ENCODE data around the gene GPALPP1.

Gene GPALPP1

DNA sequence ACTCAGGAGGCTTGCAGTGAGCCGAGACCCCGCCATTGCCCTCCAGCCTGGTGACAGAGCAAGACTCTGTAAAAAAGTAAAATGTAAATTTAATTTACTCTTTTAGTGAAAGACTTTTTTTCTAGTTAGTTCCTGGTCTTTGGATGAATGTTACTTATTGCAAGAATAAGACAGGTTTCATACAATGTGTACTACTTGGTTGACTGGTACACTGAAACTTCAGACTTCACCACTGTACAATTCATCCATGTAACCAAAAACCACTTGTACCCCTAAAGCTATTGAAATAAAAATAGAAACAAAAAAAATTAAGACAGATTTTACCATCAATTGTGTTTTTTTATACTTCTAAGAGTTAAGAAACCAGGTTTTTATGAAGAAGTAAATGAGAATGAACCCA is 35.5 kb downstream of the GPALPP1 start:
- Mint-ChIP-seq H3K4me3 (no peak overlapping the region), H3K36me3 (peaks cover 19% of the 10 kb centered on the region), H3K27ac (no peak overlapping the region), H3K9me3 (no peaks in the 10 kb centered on the region), H3K27me3 (no peaks in the 10 kb centered on the region), H3K4me1 (no peaks in the 10 kb centered on the region)
- CTCF ChIA-PET = interaction anchor here (0.6 kb wide), 1 partner anchor 66 kb away, joined by 3 read pairs; no protein-coding TSS in a partner anchor
- no peak for DNase-seq

DNA sequence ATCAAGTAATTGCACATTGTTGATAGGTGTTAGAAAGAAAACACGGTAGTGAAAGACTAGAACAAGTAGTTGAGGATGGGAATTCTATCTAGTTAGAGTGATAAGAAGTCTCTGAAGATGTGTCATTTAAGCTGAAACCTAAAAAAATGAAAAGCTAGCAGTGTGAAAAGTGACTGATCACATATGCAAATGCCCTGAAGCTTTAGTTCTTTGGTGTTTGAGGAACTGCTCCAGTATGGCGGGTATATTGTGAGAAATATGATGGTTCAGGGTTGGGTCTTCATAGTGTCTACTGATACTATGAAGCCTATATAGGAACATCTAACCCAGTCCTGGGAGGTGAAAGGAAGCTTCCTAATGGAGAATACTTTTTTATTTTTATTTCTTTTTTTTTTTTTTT is 45.0 kb downstream of the GPALPP1 start:
- DNase-seq = no peak
- CTCF ChIA-PET = no interaction called here
- H3K4me3 Mint-ChIP-seq = no peak overlapping the region
- no peaks in the 10 kb centered on the region for H3K9me3 Mint-ChIP-seq
- H3K4me1 Mint-ChIP-seq = no peaks in the 10 kb centered on the region
- H3K27ac Mint-ChIP-seq = no peak overlapping the region
- H3K36me3 Mint-ChIP-seq = peaks cover 8% of the 10 kb centered on the region
- no peaks in the 10 kb centered on the region for H3K27me3 Mint-ChIP-seq

DNA sequence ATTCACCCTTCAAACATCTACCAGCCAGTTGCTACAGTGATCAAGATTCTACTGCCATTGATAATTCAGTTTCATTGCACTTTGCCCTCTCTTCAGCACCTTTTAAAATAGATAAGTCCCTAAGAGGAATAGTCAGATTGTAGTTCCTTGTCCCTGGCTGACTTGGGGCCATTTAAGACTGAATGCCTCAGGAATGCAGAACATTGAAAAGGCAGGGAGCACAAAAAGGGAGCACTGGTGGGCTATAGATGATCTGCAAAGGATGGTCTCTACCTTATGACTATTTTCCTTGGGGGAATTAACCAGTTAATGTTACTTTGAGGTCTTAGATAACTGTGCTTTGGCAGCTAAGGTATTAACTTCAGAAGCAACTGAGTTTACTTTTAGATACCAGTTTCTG is 46.9 kb downstream of the GPALPP1 start:
- Mint-ChIP-seq H3K4me1 (no peaks in the 10 kb centered on the region), H3K36me3 (peaks cover 8% of the 10 kb centered on the region), H3K27me3 (no peaks in the 10 kb centered on the region), H3K27ac (no peak overlapping the region), H3K4me3 (no peak overlapping the region), H3K9me3 (no peaks in the 10 kb centered on the region)
- no peak for DNase-seq
- CTCF ChIA-PET = interaction anchor here (0.9 kb wide), 1 partner anchor 11 kb away, joined by 3 read pairs; no protein-coding TSS in a partner anchor

DNA sequence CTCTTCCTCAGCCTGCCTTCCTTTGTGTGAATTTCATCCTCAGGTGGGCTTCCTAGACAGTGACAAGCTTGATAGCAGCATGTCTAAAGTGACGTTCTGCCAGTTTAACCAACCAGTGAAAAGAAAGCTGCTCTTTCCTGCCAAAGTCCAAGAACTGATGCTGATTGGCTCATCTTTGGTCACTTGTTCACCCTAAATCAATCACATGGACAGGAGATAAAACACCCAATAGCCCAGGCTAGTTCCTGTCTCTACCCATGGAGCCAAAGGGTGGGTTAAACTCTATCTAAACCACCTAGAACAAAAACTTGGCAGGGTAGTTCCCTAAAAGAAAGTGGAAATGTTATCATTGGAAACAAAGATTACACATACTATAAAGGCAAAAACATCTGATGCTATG is 50.8 kb downstream of the GPALPP1 start:
- CTCF ChIA-PET = no interaction called here
- Mint-ChIP-seq H3K36me3 (peaks cover 2% of the 10 kb centered on the region), H3K27ac (no peak overlapping the region), H3K4me3 (no peak overlapping the region), H3K4me1 (no peaks in the 10 kb centered on the region), H3K9me3 (no peaks in the 10 kb centered on the region), H3K27me3 (peaks cover 10% of the 10 kb centered on the region)
- DNase-seq = no peak

DNA sequence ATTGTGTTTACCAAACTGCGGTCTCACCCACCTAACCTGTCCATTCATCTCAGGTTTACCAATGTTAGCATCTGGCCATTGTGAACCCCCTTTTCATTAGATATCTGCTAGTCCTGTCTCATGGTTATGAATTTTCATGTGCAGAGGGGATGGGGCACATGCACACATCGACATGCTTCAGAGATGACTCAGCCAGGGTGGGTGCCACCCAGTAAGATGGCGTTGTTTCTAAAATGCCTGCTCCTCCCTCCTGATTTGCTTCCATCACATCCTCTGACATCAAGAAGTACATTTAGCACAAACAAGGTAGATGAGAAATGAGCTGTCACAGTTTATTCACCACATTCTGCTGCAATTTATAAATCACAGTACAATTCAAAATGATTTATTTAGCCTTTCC is 51.3 kb downstream of the GPALPP1 start:
- Mint-ChIP-seq H3K9me3 (no peaks in the 10 kb centered on the region), H3K27me3 (peaks cover 10% of the 10 kb centered on the region), H3K4me1 (no peaks in the 10 kb centered on the region), H3K27ac (no peak overlapping the region), H3K36me3 (peaks cover 2% of the 10 kb centered on the region), H3K4me3 (no peak overlapping the region)
- no peak for DNase-seq
- CTCF ChIA-PET = no interaction called here

DNA sequence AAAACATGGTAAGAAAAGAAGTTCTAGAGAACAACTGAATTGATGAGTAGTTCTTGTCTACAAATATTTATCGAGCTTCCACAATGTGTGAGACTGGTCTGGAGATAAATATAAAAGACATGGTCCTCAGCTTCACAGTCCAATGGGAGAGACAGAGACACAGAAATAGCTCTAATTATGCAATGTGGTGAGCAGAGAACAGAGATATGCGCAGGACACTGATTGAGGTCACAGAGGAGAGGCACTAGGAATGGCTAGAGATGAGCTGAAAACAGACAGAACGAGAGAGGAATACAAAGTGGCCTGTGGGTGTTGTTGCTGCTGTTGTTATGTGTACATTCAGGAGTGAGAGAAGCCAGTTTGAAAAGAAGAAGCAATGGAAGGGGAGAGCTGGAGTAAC is 53.2 kb downstream of the GPALPP1 start:
- no peak overlapping the region for H3K27ac Mint-ChIP-seq
- CTCF ChIA-PET = interaction anchor here (0.8 to 2.0 kb wide), 3 partner anchors 239 to 266 kb away, joined by 3 to 9 read pairs (median 4); no protein-coding TSS in a partner anchor
- no peaks in the 10 kb centered on the region for H3K9me3 Mint-ChIP-seq
- H3K36me3 Mint-ChIP-seq = no peaks in the 10 kb centered on the region
- peaks cover 13% of the 10 kb centered on the region for H3K27me3 Mint-ChIP-seq
- H3K4me3 Mint-ChIP-seq = no peak overlapping the region
- no peak for DNase-seq
- peaks cover 7% of the 10 kb centered on the region for H3K4me1 Mint-ChIP-seq

DNA sequence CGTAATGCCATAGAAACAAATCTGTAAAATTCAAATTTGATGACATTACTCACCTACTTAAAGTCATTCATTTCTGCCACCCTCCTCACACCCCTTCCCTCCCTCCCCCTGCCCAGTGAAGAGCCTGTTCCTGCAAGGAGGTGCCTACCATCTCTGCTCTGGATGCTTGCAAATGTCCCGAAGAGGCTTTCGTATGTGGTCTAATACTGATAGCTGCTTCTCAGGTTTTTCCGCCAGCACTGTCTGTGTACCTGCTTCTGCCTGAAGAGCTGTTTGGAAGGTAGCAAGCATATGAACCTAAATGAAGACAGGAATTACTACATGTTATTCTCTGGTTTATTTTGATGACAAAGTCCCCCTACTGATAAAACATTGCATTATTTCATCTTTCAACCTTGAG is 57.1 kb downstream of the GPALPP1 start:
- H3K27me3 Mint-ChIP-seq = peaks cover 29% of the 10 kb centered on the region
- no peaks in the 10 kb centered on the region for H3K9me3 Mint-ChIP-seq
- H3K4me1 Mint-ChIP-seq = peaks cover 13% of the 10 kb centered on the region
- peak overlapping the region; percentile 73 for H3K4me3 Mint-ChIP-seq
- H3K27ac Mint-ChIP-seq = no peak overlapping the region
- DNase-seq = no peak
- no peaks in the 10 kb centered on the region for H3K36me3 Mint-ChIP-seq
- CTCF ChIA-PET = interaction anchor here (0.7 to 5.3 kb wide), 23 partner anchors 10 to 563 kb away, joined by 3 to 90 read pairs (median 4); partner anchors contain the start of gene TPT1

DNA sequence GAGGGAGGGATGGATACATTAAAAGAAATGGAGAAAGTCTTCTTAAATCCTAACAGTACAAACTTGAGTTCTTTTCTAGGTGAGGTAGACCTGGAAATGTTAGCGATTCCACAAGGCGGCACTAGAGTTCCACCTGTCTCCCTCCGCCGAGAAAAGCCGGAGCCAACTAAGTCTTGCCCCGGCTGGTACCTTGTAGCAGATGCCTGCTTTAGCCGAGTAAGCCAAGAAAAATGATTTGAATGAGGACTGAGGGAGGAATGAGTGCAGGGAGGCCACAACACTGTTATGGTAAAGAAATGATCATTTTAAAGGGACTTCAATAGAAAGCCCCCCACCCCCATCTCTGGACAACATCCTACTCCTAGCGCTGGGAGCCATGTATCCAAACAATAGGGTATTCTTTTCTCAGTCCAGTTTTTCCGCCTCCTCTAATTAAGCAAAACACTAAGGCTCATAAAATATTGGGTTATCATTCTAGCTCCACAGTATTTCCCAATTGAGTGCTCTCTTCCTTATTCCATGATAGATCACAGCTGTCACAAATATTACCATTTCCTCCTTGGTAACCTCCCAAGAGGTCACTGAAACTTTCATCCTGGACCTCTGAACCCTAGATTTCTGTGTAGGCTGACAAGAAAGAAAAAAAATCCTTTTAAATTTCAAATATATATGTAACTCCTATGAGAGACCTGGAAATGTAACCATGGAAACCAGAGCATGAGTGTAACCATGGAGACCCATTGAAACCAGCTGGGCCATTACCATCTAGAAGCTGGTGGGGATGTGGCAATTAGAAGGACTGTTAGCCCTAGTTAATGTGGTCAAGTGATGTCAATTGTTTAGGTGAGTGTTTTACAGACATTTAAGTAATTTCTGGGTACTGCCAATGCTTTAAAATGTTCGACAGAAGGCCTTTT is 58.3 kb downstream of the GPALPP1 start:
- CTCF ChIA-PET = interaction anchor here (0.7 to 5.3 kb wide), 25 partner anchors 11 to 564 kb away, joined by 3 to 90 read pairs (median 4); no protein-coding TSS in a partner anchor
- Mint-ChIP-seq H3K36me3 (no peaks in the 10 kb centered on the region), H3K27me3 (peaks cover 31% of the 10 kb centered on the region), H3K9me3 (no peaks in the 10 kb centered on the region), H3K4me1 (peaks cover 13% of the 10 kb centered on the region), H3K4me3 (peak overlapping the region; percentile 73), H3K27ac (no peak overlapping the region)
- DNase-seq = peak; percentile 87

DNA sequence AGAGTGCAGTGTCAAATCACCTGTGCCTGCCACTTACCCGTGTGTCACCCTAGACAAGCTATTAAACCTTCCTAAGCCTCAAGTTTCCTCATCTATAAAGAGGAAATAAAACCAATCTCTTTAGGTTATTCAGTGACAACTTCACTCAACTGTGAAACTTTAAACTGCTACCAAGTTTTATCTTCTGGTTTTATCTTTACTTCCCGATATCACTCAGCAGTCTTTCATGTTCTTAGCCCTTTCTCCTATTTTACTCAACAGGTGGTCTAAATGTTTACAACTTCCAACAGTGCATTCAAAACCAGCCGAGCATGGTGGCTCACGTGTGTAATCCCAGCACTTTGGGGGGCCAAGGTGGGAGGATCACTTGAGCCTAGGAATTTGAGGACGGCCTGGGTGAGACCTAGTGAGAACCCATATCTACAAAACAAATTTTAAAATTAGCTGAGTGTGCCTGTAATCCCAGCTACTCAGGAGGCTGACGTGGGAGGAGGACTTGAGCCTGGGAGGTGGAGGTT is 59.6 kb downstream of the GPALPP1 start:
- H3K36me3 Mint-ChIP-seq = no peaks in the 10 kb centered on the region
- H3K27me3 Mint-ChIP-seq = peaks cover 35% of the 10 kb centered on the region
- no peaks in the 10 kb centered on the region for H3K9me3 Mint-ChIP-seq
- no peak for DNase-seq
- peaks cover 13% of the 10 kb centered on the region for H3K4me1 Mint-ChIP-seq
- no peak overlapping the region for H3K4me3 Mint-ChIP-seq
- CTCF ChIA-PET = interaction anchor here (0.9 to 5.3 kb wide), 6 partner anchors 232 to 345 kb away, joined by 3 to 90 read pairs (median 6); no protein-coding TSS in a partner anchor
- H3K27ac Mint-ChIP-seq = no peak overlapping the region

DNA sequence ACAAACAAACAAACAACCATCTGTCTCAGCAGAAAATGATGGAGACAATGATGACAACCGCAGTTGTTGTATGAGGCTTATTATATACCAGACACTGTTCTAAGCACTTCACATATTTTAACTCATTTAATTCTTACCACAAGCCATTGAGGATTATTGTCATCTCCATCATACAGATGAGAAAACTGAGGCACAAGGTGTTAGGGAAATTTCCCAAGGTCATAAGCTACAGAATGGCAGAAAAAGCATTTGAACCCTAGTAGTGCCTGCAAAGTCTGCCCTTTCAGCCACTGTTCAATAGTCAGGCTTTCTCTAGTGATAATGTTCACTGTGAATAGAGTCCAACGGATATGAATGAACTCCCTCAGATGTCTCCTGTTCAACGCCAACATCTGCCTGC is 60.1 kb downstream of the GPALPP1 start:
- CTCF ChIA-PET = interaction anchor here (1.7 to 5.3 kb wide), 3 partner anchors 232 to 345 kb away, joined by 3 to 90 read pairs (median 50); no protein-coding TSS in a partner anchor
- Mint-ChIP-seq H3K36me3 (no peaks in the 10 kb centered on the region), H3K27ac (no peak overlapping the region), H3K4me1 (peaks cover 13% of the 10 kb centered on the region), H3K9me3 (no peaks in the 10 kb centered on the region), H3K4me3 (no peak overlapping the region), H3K27me3 (peaks cover 35% of the 10 kb centered on the region)
- DNase-seq = no peak

DNA sequence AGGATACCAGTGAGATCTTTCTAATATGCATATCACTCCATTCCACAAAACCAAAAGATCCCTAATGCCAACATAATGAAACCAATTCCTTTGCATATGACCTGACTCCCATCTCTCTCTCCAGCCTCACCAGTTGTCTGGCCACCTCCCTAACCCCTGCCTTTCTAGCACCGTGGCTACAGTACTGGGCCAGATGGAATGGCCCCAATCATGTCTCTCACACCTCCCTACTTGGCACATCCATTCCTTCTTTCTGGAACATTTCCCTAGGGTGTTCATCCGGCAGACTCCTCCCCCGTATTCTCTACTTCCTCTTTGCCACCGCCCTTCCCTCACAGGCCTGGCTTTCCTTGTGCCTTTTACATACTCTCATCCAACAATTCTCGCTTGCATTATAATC is 62.0 kb downstream of the GPALPP1 start:
- H3K27me3 Mint-ChIP-seq = peaks cover 37% of the 10 kb centered on the region
- peaks cover 25% of the 10 kb centered on the region for H3K4me1 Mint-ChIP-seq
- H3K36me3 Mint-ChIP-seq = no peaks in the 10 kb centered on the region
- H3K27ac Mint-ChIP-seq = no peak overlapping the region
- CTCF ChIA-PET = no interaction called here
- no peaks in the 10 kb centered on the region for H3K9me3 Mint-ChIP-seq
- DNase-seq = no peak
- no peak overlapping the region for H3K4me3 Mint-ChIP-seq

DNA sequence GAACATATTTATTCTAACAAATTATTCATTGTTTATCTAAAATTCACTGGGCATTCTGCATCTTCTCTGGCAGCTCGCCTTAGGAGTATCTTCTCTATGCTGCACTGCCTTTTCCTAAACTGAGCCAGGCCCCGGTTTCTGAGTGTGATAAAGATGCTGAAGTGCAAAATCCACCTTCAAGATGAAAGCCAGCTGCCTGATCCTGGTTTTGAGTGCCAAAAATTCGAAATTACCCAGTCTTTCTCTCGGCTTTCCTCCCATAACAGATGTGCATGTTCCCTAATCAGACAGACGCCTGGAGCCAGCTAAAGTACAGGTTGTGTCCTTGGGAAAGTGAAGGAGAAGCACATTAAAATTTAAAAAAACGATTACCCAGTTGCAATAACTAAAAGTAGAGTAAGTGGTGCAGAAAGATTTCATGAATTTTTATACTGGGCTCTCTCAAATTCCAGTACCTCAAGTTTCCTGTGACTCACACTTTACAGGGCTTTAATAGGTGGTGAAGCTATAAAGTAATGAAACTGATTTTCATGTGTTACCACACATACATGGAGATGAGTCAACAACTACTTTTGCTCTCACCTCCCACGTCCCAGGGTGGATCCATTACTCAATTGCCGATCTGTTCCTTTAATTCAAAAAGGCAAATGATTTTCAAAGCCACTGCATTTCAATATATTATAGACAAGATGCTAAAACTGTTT is 66.0 kb downstream of the GPALPP1 start:
- peaks cover 34% of the 10 kb centered on the region for H3K27me3 Mint-ChIP-seq
- no peak overlapping the region for H3K4me3 Mint-ChIP-seq
- H3K36me3 Mint-ChIP-seq = no peaks in the 10 kb centered on the region
- H3K9me3 Mint-ChIP-seq = no peaks in the 10 kb centered on the region
- CTCF ChIA-PET = interaction anchor here (1.2 kb wide), 1 partner anchor 254 kb away, joined by 3 read pairs; no protein-coding TSS in a partner anchor
- peak; percentile 30 for DNase-seq
- peaks cover 12% of the 10 kb centered on the region for H3K4me1 Mint-ChIP-seq
- no peak overlapping the region for H3K27ac Mint-ChIP-seq

DNA sequence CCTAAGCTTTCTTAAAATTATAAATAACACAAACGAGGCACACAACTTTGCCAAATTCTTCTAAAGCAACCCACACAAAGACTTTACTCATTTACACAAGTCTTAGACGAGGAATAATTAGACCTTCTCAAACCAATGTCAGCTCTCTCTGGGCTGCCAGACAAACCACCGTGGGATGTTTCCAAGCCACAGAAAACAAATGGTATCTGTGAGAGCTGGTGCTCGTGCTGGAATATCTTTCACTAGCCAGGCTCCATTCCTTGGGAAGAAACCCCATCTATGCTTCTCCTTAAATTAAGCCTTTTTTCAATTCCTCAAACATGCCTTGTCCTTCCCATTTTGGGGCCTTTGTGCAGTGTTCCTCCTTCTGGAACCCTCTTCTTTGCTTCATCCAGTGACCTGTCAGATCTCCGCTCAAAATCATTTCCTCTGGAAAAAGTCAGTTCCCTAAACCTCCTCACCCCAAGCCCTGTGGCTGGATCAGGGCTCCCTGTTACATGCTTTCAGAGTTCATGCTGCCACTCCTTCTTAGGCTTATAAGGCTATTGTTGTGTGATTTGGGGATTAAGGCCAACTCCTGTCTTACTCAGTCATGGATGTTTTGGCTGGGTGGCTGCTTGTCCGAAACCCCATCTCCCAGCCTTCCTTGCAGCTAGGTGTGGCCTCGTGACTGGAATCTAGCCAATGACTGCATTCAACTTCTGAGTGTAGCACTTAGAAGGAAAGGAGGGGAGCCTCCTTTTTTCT is 66.7 kb downstream of the GPALPP1 start:
- Mint-ChIP-seq H3K27ac (no peak overlapping the region), H3K4me3 (no peak overlapping the region), H3K36me3 (no peaks in the 10 kb centered on the region), H3K27me3 (peaks cover 33% of the 10 kb centered on the region), H3K9me3 (no peaks in the 10 kb centered on the region), H3K4me1 (peaks cover 12% of the 10 kb centered on the region)
- CTCF ChIA-PET = interaction anchor here (1.2 kb wide), 1 partner anchor 253 kb away, joined by 3 read pairs; no protein-coding TSS in a partner anchor
- no peak for DNase-seq

Measured in activated naive CD4-positive, alpha-beta T cell treated with anti-CD3 and anti-CD28 coated beads, Interleukin-2, amount 10 ng/mL, durations not matched to agents 7 days and 5 days (primary cell).